DND-41 (cell line): Measurements from ENCODE around the gene DEFB128.

Source experiments
- ATAC-seq: fragments of 200-7000 bp; cut with Tn5 transposase; 3 replicates; pipeline ENCODE4 v1.9.1; 2021; ENCODE audit warnings: low read depth; ENCODE audit not compliant: insufficient read depth
- DNase-seq: peaks from one replicate; pipeline ENCODE4 v3.0.0-alpha.2; 2020
- H2AFZ ChIP-seq: 2 replicates; pipeline ENCODE4 v1.6.0; 2012; ENCODE audit warnings: low read depth, low read length
- H3K27ac ChIP-seq: 2 replicates; pipeline ENCODE4 v1.5.1; 2012; ENCODE audit warnings: low read length, inconsistent platforms
- H3K27me3 ChIP-seq: fragments of 200-600 bp; sonication (generic); 2 replicates; pipeline ENCODE4 v1.6.0; 2012; ENCODE audit warnings: low read length, mild to moderate bottlenecking, inconsistent platforms; ENCODE audit not compliant: insufficient read depth, poor library complexity
- H3K36me3 ChIP-seq: 2 replicates; pipeline ENCODE4 v1.5.1; 2012; ENCODE audit warnings: low read length, inconsistent platforms; ENCODE audit not compliant: insufficient read depth
- H3K4me1 ChIP-seq: 2 replicates; pipeline ENCODE4 v1.5.1; 2012; ENCODE audit warnings: mild to moderate bottlenecking, low read length; ENCODE audit not compliant: insufficient read depth
- H3K4me2 ChIP-seq: 2 replicates; pipeline ENCODE4 v1.6.0; 2012; ENCODE audit warnings: mild to moderate bottlenecking, moderate library complexity, low read length, inconsistent platforms; ENCODE audit not compliant: insufficient read depth
- H3K4me3 ChIP-seq, 2 experiments: fragments of 200-600 bp in 1 of 2; shearing (Covaris generic) in 1 of 2; 2 replicates each; pipeline ENCODE4 v1.5.1; 2012 to 2016; ENCODE audit warnings: inconsistent platforms in 2 of 2, low read length in 2 of 2, mild to moderate bottlenecking in 2 of 2, low read depth in 1 of 2, moderate library complexity in 1 of 2
- H3K79me2 ChIP-seq: 2 replicates; pipeline ENCODE4 v1.6.0; 2012; ENCODE audit warnings: low read length, inconsistent platforms; ENCODE audit not compliant: insufficient read depth
- H3K9ac ChIP-seq: 2 replicates; pipeline ENCODE4 v1.6.0; 2012; ENCODE audit warnings: low read depth, mild to moderate bottlenecking, inconsistent platforms, low read length, moderate library complexity
- H3K9me3 ChIP-seq: 2 replicates; pipeline ENCODE4 v1.5.1; 2012; ENCODE audit warnings: low read length, moderate library complexity, mild to moderate bottlenecking, inconsistent platforms; ENCODE audit not compliant: insufficient read depth, severe bottlenecking
- H4K20me1 ChIP-seq: 2 replicates; pipeline ENCODE4 v1.6.0; 2012; ENCODE audit warnings: low read length; ENCODE audit not compliant: insufficient read depth
- CTCF ChIP-seq: IDR thresholded peaks from 2 replicates; pipeline ENCODE4 v1.5.1; 2012; ENCODE audit warnings: borderline replicate concordance, low read length, moderate library complexity, mild to moderate bottlenecking; ENCODE audit not compliant: poor library complexity, severe bottlenecking; ENCODE audit errors: extremely low read depth
- EZH2 ChIP-seq: IDR thresholded peaks from 3 replicates; pipeline ENCODE4 v1.6.1; 2012; ENCODE audit warnings: borderline replicate concordance, low read depth, mild to moderate bottlenecking, moderate library complexity, low read length, inconsistent platforms; ENCODE audit not compliant: severe bottlenecking

DEFB128 gene

GRCh38 chr20:199996-200395 lies 10.5 kb upstream of the DEFB128 start:
- no peak for TF ChIP-seq EZH2
- no peak for TF ChIP-seq CTCF
- H4K20me1 ChIP-seq = no peaks in the 10 kb centered on the region

GRCh38 chr20:198225-198624 lies 8.7 kb upstream of the DEFB128 start:
- TF ChIP-seq EZH2 (no peak), CTCF (no peak)
- H3K27me3 ChIP-seq = no peaks in the 10 kb centered on the region
- ATAC-seq = no peak

More at GRCh38 chr20:199996-200395, 10.5 kb upstream of the DEFB128 start:
- no peaks in the 10 kb centered on the region for H3K79me2 ChIP-seq
- H3K4me3 ChIP-seq = no peak overlapping the region
- peaks cover 2% of the 10 kb centered on the region for H3K9me3 ChIP-seq
- no peaks in the 10 kb centered on the region for H3K27me3 ChIP-seq
- H3K9ac ChIP-seq = no peak overlapping the region
- no peak overlapping the region for H2AFZ ChIP-seq
- H3K27ac ChIP-seq = no peak overlapping the region
- no peak for ATAC-seq
- DNase-seq = no peak
- no peaks in the 10 kb centered on the region for H3K4me1 ChIP-seq
- H3K36me3 ChIP-seq = no peaks in the 10 kb centered on the region
- H3K4me2 ChIP-seq = no peak overlapping the region

GRCh38 chr20:187733-188132 lies 1.8 kb downstream of the DEFB128 start:
- no peak for ATAC-seq
- Histone ChIP-seq H3K9ac (no peak overlapping the region), H3K4me2 (no peak overlapping the region), H3K4me1 (no peaks in the 10 kb centered on the region), H3K36me3 (no peaks in the 10 kb centered on the region), H3K27ac (no peak overlapping the region), H3K27me3 (peaks cover 7% of the 10 kb centered on the region), H4K20me1 (no peaks in the 10 kb centered on the region), H2AFZ (no peak overlapping the region), H3K79me2 (no peaks in the 10 kb centered on the region), H3K4me3 (no peak overlapping the region), H3K9me3 (peaks cover 9% of the 10 kb centered on the region)
- TF ChIP-seq EZH2 (no peak), CTCF (no peak)
- no peak for DNase-seq

More at GRCh38 chr20:198225-198624, 8.7 kb upstream of the DEFB128 start:
- Histone ChIP-seq H3K9ac (no peak overlapping the region), H4K20me1 (no peaks in the 10 kb centered on the region), H3K4me1 (no peaks in the 10 kb centered on the region), H3K4me2 (no peak overlapping the region), H3K36me3 (no peaks in the 10 kb centered on the region), H3K4me3 (no peak overlapping the region), H2AFZ (no peak overlapping the region), H3K27ac (no peak overlapping the region), H3K79me2 (no peaks in the 10 kb centered on the region), H3K9me3 (peaks cover 2% of the 10 kb centered on the region)
- no peak for DNase-seq

- Histone ChIP-seq H3K9me3 (peaks cover 3% of the 10 kb centered on the region), H3K27ac (no peak overlapping the region), H4K20me1 (no peaks in the 10 kb centered on the region), H2AFZ (no peak overlapping the region), H3K9ac (no peak overlapping the region), H3K4me1 (no peaks in the 10 kb centered on the region), H3K4me3 (no peak overlapping the region), H3K36me3 (no peaks in the 10 kb centered on the region), H3K79me2 (no peaks in the 10 kb centered on the region), H3K27me3 (peaks cover 11% of the 10 kb centered on the region), H3K4me2 (no peak overlapping the region)
- no peak for ATAC-seq
- no peak for DNase-seq
- TF ChIP-seq EZH2 (no peak), CTCF (no peak)
Measured at GRCh38 chr20:184288-184687, 5.2 kb downstream of the DEFB128 start.
